Erythroblast (primary cell): Measurements from ENCODE around the gene CLCF1.

Experiments
- GATA1 ChIP-seq: IDR thresholded peaks from 2 replicates; pipeline ENCODE4 v1.6.1; 2011; ENCODE audit warnings: low read depth, mild to moderate bottlenecking, control low read depth, low read length, moderate library complexity
- POLR2A ChIP-seq: IDR thresholded peaks from 2 replicates; pipeline ENCODE4 v1.6.1; 2011; ENCODE audit warnings: mild to moderate bottlenecking, low read length

DNA sequence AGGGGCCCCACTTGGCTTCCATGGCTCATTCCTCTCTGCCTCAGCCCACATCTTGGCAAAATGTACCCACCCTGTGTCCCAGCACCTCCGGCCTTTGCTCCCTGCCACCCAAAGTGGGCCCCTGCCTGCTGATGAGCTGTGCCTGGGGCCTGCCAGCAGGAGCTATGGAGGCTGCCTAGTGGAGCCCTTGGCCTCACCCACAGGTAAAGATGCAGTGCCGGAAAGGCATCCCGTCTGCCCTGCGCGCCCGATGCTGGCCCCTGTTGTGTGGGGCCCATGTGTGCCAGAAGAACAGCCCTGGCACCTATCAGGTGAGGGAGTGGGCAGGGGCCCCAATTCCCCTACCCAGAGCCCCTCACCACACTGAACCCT lies 31.8 kb upstream of the CLCF1 start:
- TF ChIP-seq POLR2A (no peak), GATA1 (no peak)
